Activated CD8-positive, alpha-beta memory T cell treated with anti-CD3 and anti-CD28 coated beads for 24 hours (primary cell): ENCODE data around the gene C1QTNF8.

Source experiments
- DNase-seq: peaks from one replicate; pipeline ENCODE4 v3.0.0-alpha.2; 2020

C1QTNF8 gene

GRCh38 chr16:1073566-1074378, 22.3 kb downstream of the C1QTNF8 start:
- DNase-seq, result no peak

GRCh38 chr16:1073262-1073558, 22.8 kb downstream of the C1QTNF8 start:
- no peak for DNase-seq

- DNase-seq, result no peak
Observed at GRCh38 chr16:1072526-1073261, 23.4 kb downstream of the C1QTNF8 start, which contains the start of gene SSTR5. Gene SSTR5, plus strand, starts transcription at chr16:1072747. Its CDS starts 6,122 bp downstream, at chr16:1078869.

- no peak for DNase-seq
Observed at GRCh38 chr16:1071561-1072225, 24.4 kb downstream of the C1QTNF8 start.

- no peak for DNase-seq
Observed at GRCh38 chr16:1070864-1071408, 25.1 kb downstream of the C1QTNF8 start.

DNA sequence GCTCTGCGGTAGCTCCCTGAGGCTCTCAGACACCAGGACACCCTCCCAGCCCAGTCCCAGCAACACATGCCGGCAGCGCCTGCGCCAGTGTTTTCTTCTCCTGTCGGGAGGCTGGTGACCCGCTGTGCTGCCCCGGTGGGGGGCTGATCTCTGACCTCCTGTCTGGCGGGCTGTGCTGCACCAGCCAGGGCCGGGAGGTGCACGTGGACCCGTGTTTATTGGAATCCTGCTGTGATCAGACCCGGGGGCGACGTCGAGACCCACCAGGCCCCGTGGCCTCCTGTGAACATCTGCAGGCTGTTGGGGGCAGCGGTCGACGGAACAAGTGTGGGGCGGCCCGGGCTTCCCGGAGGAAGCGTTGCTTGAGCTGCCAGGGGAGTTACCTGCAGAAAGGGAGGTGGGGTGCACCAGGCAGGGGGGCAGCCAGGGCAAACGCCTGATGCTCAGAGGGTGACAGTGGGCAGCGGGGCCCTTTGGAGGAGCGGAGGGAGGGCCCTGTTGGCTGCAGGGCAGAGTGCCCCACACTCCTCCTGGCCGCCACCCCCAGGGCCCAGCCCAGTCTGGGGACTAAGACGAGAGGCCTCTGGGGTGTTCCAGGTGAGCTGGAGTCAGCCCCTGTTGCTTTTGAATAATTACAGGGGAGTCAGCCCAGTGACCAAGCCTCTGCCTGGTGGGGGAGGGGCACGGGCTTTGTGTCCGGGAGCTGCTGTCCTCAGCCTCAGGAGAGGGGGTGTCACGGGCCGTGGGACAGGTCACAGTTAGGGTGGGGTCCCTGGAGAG, 25.8 kb downstream of the C1QTNF8 start:
- DNase-seq, result no peak

GRCh38 chr16:1069154-1069553, 26.9 kb downstream of the C1QTNF8 start:
- DNase-seq, result no peak

DNA sequence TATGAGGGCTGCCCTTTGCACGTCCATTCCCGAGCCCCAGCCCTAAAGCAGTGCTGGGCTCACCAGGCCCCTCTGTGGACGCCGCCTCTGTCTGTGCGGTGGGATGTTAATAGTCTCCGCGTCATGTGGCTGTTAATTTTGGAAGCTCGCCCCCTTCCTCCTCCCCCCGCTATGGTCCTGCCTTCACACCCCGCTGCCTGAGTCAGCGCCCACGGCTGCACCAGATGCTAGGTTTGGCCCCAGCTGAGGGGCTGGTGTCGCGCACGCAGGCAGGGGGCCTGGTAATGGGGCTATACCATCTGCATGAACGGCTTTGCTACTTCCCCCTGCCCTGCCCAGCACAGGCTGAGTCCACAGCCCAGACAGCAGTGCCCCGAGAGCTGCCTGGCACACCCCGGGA, 27.6 kb downstream of the C1QTNF8 start:
- no peak for DNase-seq

- no peak for DNase-seq
Observed at GRCh38 chr16:1067629-1068028, 28.4 kb downstream of the C1QTNF8 start.

- DNase-seq, result no peak
Observed at GRCh38 chr16:1066584-1067172, 29.4 kb downstream of the C1QTNF8 start.

- DNase-seq, result no peak
Observed at GRCh38 chr16:1065469-1066128, 30.4 kb downstream of the C1QTNF8 start.

DNA sequence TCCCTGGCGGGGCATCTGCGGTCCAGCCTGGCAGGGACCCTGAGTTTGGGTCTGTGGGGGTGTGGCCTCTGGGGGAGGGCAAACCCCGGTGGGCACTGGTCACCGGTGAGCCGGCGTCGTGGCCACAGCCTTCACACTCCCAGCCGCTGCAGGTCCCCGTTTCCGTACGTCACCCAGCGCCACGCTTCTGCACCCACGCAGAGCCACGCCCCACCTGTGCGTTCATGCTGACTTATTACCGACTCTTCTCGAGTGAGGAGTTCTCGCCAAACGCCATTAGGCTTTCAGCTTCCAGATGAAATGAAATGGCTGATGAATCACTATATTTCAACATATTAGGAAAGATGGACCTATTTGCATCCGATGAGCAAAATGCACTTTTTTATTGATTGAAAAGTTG, 32.3 kb downstream of the C1QTNF8 start:
- no peak for DNase-seq

- DNase-seq, result no peak
Observed at GRCh38 chr16:1062895-1063294, 33.1 kb downstream of the C1QTNF8 start.

- DNase-seq, result no peak
Observed at GRCh38 chr16:1061769-1062505, 34.1 kb downstream of the C1QTNF8 start.

GRCh38 chr16:1060416-1061340, 35.4 kb downstream of the C1QTNF8 start:
- DNase-seq, result no peak

- no peak for DNase-seq
Observed at GRCh38 chr16:1059310-1059709, 36.7 kb downstream of the C1QTNF8 start.

DNA sequence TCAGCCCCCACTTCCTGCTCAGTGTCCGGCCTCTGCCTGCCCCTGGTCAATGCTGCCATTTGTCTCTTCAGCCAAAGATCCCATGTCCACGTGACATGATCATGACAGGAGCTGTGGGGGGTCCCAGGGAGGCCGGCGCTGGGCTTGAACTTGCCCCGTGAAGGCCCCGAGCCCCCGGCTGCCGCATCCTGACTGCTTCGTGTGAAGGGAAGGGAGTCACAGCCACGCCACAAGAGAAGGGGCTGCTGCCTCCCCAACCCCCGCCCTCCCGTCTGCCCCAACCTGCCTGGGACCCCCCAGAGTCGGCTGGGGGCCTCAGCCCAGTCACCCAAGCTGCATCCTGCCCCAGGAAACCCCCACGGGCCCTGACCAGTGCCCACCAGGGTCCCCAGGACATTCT, 37.8 kb downstream of the C1QTNF8 start:
- DNase-seq, result no peak

DNA sequence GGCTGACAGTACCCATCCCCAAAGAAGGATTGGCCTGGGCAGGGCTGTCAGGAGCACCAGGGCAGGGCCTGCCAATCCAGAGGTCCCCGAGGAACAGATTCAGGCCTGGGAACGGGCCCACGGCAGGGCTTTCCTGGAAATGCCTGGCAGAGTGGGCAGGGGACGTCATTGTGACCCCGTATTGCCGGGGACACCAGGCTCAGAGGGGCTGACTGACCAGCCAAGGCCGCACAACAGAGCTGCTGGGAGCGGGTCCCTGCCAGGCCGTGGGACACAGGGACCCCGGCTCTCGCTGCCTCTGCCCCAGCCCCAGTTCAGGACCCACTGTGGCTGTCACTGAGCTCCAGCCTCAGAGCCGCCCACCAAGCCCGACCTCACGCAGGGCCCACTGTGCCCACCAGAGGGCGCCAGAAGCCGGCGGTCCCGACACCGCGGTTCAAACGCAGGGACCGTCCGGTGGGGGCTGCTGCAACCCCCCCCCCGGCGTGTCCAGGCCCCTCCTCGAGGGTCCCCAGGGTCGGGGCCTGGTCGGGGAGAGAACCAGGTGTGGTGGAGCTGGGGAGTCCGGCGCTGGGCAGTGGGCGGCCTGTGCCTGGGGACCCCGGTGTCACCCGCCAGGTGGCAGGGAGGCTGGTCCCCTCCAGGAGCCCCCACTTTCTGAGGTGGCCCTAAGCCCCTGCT, 38.7 kb downstream of the C1QTNF8 start:
- peak; percentile 87 for DNase-seq

DNA sequence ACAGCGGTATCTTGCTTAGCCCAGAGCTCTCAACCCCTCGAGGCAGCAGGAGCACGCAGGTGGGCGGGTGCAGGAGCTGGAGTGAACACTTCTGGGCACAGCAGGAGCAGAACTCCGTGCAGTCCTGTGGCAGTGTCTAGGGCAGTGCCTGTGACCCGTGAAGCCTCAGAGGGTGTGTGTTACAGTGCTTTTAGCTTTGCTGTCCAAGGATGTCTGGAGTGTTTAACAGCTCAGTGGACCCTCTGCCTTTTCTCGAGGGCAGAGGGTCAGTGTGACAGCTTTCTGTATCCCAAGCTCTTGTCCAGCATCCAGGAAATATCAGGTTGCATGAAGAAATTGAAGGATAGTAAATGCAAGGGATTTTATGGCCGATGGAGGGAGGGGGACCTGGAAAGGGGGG, 39.8 kb downstream of the C1QTNF8 start:
- DNase-seq, result no peak
